ENCODE results near the gene IGSF3.
"Not testable (repeated sequence)": the region's sequence is repeated elsewhere in the genome, so short reads cannot be mapped to it uniquely, and the experiment has no call there.

The IGSF3 gene

DNA sequence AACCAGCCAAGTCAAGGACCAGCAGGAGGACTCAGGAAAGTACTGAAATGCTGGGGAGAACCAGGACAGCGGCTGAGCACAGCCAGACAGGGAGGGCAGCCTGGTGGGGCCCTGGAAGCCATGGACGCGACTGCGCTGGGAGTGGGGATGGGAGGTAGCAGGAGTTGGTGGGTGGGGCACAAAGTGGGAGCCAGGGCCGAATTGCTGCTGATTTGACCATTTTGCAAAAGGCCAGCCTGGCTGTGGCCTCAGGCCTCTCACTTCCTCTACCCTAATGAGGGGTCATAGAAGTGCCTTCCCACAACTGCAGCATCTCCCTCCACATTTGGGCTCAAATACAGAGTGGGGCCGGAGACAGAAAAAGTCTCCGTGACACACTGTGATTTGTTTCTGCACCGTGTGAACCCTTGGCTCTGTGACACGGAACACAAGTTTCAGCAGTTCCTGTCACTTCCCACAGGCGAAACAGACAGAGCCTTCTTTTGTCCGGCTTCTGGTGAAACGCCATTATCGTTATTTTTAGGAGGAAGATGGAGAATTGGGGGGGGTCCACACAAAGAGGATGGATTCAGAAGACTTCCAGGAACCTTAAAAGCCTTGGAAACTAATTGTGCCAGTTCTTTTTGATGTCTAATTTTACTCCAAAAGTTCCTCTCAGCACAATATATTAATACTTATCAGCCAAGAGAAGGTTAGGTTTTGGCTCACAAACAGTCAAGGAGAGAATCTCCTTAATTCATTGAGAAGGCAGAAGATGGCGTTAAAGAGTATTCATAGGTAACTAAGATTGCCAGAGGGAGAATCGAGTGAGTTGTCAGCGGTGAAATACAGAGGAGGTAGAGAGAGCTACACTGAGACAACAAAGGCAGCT, 21.5 kb downstream of the IGSF3 start:
- H3K27me3 ChIP-seq = peaks cover 37% of the 10 kb centered on the region
- H3K9me3 ChIP-seq; H3K36me3 ChIP-seq; H3K4me1 ChIP-seq (ENCODE audit: control insufficient read depth in 1 of 2, insufficient read depth in 1 of 2, low read depth in 1 of 2, low read length in 1 of 2); H3K4me3 ChIP-seq (ENCODE audit: low read depth in 1 of 2, low read length in 1 of 2); H3K27ac ChIP-seq: not testable (repeated sequence)

DNA sequence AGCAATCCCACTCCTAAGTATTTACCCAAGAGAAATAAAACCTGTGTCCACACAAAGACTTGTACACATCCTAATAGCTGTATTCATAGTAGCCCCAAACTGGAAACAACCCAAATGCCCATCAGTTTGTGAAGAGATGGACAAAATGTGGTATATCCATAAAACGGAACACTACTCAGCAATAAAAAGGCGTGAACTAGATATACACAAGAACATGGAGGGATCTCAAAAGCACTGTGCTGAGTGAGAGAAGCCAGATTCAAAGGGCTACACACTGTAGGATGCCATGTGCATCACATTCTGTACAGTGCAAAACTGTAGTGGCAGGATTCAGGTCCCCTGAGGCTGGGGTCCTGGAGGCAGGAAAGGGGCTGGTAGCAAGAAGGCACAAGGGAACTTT, 22.5 kb downstream of the IGSF3 start:
- H3K27ac ChIP-seq; H3K4me3 ChIP-seq (ENCODE audit: low read depth in 1 of 2, low read length in 1 of 2); H3K36me3 ChIP-seq; H3K4me1 ChIP-seq (ENCODE audit: control insufficient read depth in 1 of 2, insufficient read depth in 1 of 2, low read depth in 1 of 2, low read length in 1 of 2); H3K9me3 ChIP-seq: not testable (repeated sequence)
- peaks cover 47% of the 10 kb centered on the region for H3K27me3 ChIP-seq

DNA sequence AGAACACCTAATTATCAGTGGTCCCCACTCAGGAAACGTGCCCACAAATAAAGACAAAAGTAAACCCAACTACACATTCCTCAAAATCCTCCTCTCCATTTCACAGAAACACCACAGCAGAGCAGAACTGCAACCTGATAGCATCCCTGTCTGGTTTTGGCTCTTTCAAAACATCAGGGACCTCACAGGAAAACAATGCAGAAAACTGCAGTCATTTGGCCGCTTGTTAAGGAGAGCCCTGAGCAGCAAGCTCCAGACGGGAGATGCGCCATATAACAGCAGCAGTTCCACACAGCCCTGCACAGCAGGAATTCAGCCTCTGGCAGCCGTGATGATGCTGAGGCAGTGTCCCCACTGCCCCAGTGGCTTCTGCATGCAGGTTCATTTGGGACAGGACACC, 23.4 kb downstream of the IGSF3 start:
- peaks cover 46% of the 10 kb centered on the region for H3K27me3 ChIP-seq
- not testable (repeated sequence) for H3K36me3 ChIP-seq; H3K27ac ChIP-seq; H3K9me3 ChIP-seq; H3K4me3 ChIP-seq (ENCODE audit: low read depth in 1 of 2, low read length in 1 of 2); H3K4me1 ChIP-seq (ENCODE audit: control insufficient read depth in 1 of 2, insufficient read depth in 1 of 2, low read depth in 1 of 2, low read length in 1 of 2)

DNA sequence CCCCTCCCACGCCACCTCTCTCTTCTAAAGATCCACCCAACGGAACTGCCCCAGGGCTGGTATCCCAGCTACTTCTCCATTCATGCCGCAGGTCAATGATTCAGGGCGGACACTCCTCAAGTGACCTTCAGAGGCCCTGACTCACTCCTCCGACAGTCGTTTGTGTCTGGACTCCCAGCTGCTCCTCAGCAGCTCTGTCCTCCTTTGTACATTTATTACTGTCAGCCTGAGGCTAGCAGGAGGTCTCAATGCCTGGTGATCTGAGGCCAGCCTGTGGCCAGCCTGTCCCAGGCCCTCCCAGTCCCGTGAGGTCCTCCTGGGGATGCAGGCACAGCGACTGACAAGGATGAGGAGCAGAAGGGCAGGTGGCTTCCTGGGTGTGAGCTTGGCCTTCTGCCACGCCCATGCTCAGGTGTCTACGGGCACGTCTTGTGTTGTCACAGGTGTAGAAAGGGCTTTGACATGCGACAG, 24.2 kb downstream of the IGSF3 start:
- H3K27ac ChIP-seq = not testable (repeated sequence)

DNA sequence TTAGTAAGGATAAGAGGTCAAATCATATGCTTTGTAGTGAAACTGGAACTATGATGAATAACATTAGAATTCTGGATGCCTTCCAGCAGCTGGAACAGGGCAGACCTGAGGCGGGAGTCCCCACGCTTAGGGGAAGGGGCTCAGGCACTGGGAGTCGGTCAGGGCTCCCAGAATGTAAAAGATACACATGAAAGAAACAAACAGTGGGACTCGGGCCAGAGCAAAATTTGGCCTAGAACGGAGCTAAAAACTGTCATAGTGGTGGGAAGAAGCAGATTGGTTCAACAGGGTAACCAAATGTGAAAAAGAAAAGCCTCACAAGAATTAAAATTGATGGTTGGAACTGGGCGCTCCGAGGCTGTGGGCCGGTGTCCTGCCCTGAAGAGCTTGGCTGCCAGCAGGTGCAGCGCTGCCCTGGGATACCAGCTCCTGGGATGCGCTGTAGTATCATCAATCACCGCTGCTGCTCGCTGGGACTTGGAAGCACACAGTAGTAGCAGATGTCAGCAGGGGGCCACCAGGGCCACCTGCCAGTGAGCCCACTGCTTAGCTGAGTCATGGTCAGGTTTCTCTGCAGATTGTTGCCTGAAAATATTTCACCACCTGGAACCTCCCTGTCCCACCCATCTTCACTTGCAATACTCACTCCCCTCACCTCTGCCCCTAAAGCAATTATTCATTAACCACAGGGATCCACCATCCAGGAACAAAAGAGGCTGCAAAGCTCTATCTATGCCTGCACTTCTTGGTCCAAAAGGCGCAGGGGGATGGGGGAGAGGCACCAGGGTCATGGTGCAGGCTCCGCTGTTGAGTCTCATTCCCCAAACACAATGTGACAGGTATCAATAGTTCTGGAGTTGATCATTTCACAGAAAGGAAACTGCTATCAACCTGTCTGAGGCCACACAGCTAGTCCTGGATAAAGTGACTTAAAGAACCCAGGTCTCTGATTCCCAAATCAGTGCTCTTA, 24.9 kb downstream of the IGSF3 start:
- H3K27me3 ChIP-seq = peaks cover 32% of the 10 kb centered on the region
- H3K4me3 ChIP-seq (ENCODE audit: low read depth in 1 of 2, low read length in 1 of 2); H3K27ac ChIP-seq; H3K4me1 ChIP-seq (ENCODE audit: control insufficient read depth in 1 of 2, insufficient read depth in 1 of 2, low read depth in 1 of 2, low read length in 1 of 2); H3K36me3 ChIP-seq; H3K9me3 ChIP-seq: not testable (repeated sequence)

More for the DNA sequence above, 24.2 kb downstream of the IGSF3 start:
- H3K4me1 ChIP-seq (ENCODE audit: control insufficient read depth in 1 of 2, insufficient read depth in 1 of 2, low read depth in 1 of 2, low read length in 1 of 2); H3K4me3 ChIP-seq (ENCODE audit: low read depth in 1 of 2, low read length in 1 of 2); H3K9me3 ChIP-seq; H3K36me3 ChIP-seq: not testable (repeated sequence)
- H3K27me3 ChIP-seq = peaks cover 38% of the 10 kb centered on the region

DNA sequence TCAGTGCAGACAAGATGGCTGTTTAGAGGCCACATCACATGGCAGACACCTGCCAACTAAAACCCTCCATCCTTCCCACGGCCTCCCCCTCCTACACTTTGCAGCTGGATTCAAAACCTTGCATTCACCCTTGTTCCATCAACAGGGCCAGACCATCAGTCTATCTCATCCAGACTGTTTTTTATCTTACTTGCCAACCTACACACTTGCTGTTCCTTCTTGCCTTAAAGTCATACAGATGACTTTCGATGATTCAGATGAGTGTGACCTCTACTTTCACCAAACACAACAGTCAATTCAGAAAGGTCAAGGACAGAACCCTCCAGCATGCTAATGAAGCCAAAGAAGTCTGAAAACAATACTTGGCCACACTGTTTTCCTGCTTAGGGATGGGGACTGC, 29.9 kb downstream of the IGSF3 start:
- H3K27me3 ChIP-seq = peaks cover 20% of the 10 kb centered on the region
- H3K9me3 ChIP-seq = not testable (repeated sequence)

DNA sequence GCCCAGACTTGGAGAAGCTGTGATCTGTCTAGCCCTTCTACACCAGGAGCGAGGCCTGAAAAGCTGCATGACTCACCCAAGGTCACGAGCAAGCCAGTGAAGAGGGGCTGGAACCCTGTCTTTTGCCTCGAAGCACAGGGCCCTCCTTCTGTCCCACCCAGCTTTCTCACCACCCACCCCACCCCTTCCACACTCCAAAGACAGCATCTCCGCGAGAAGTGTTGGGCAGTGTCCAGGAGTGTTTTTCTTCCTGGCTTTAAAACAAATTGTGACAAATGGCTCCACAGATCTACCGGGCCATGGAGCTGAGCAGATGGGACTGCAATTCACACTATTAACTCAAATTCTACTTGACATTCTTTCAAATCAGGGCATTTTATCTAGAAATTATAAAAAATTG, 30.9 kb downstream of the IGSF3 start:
- H3K27me3 ChIP-seq = peaks cover 30% of the 10 kb centered on the region
- H3K27ac ChIP-seq; H3K36me3 ChIP-seq; H3K4me3 ChIP-seq (ENCODE audit: low read depth in 1 of 2, low read length in 1 of 2); H3K4me1 ChIP-seq (ENCODE audit: control insufficient read depth in 1 of 2, insufficient read depth in 1 of 2, low read depth in 1 of 2, low read length in 1 of 2); H3K9me3 ChIP-seq: not testable (repeated sequence)

More for the DNA sequence above, 29.9 kb downstream of the IGSF3 start:
- H3K27ac ChIP-seq; H3K4me1 ChIP-seq (ENCODE audit: control insufficient read depth in 1 of 2, insufficient read depth in 1 of 2, low read depth in 1 of 2, low read length in 1 of 2); H3K4me3 ChIP-seq (ENCODE audit: low read depth in 1 of 2, low read length in 1 of 2); H3K36me3 ChIP-seq: not testable (repeated sequence)

DNA sequence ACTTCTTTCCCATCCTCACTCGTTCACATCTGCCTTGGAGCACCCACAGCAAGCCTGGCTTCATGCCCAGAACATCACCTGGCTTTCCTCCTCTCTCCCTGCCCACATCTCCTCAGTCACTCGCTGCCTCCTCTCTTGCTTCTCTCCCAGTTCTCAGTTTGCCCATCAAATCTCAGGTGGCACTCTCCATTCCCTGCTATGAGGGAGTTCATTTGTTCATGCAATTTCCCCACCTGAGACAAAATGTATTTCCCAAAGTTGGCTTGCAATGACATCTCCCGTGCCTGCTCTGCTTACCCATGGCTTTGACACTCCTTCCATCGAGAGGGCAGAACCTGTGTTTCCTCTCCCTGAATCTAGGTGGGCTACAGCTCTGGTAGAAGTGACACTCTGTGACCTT, 33.1 kb downstream of the IGSF3 start:
- H3K36me3 ChIP-seq; H3K9me3 ChIP-seq; H3K4me1 ChIP-seq (ENCODE audit: control insufficient read depth in 1 of 2, insufficient read depth in 1 of 2, low read depth in 1 of 2, low read length in 1 of 2); H3K4me3 ChIP-seq (ENCODE audit: low read depth in 1 of 2, low read length in 1 of 2); H3K27ac ChIP-seq: not testable (repeated sequence)
- H3K27me3 ChIP-seq = peaks cover 20% of the 10 kb centered on the region

DNA sequence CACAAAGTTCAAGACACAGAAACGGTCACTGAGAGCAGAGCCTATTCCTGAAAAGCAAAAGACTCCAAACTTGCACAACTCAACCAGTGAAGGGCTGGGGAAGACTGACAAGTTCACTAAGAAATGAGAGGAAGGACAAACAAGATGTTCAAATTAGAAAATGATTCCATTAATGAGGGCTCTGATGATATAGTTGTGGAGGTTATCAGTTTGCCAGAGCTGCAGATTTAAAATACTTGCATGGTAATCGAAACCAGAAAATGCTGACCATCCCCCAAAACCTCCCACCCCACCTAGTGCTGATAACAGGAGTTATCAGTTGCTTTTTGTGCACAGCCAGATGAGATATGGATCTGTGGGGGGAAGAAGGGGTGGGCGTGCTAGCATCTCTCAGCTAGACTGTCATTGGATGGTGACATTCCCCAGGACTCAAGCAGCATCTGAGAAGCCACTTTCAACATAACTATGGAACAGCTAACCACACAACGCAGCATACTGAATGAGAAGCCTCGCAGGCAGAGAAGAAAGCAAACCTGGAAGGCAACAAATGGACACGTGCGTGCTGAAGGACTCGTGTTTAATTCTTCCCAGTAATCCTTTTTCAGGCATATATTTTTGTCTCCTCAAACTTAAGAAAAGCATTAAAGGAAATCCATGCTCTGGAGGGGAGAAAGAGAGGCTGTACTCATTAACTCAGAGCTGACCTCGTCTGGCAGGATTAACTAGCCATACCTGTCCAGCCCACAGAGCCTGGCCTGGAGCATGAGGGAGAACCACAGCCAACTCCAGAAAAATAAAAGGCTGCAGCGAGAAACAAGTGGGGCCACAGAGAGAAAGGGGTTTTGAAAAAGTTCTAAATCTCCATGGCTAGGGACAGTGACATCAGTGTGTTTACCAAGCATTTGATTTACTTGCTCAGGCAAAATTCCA, 35.3 kb downstream of the IGSF3 start:
- H3K27me3 ChIP-seq = peaks cover 20% of the 10 kb centered on the region
- not testable (repeated sequence) for H3K27ac ChIP-seq; H3K9me3 ChIP-seq; H3K36me3 ChIP-seq; H3K4me3 ChIP-seq (ENCODE audit: low read depth in 1 of 2, low read length in 1 of 2); H3K4me1 ChIP-seq (ENCODE audit: control insufficient read depth in 1 of 2, insufficient read depth in 1 of 2, low read depth in 1 of 2, low read length in 1 of 2)

DNA sequence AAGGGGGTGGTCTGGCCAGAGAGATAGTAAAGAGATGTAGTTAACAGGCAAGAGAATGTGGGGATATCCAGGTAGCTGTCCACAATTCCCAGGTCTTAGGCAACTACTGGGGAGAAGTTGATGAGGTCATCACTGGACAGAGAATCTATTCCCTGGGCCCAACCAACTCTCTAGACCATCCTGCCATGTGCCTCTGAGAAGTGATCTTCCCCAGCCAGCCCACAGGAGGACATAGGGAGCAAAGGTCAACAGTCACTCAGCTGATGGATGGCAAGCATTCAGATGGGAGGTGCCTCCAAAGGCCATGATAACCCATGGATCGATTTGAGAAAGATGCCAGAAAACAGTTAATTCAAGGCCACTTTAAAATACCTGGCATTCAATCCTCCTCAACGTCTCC, 36.0 kb downstream of the IGSF3 start:
- not testable (repeated sequence) for H3K4me3 ChIP-seq (ENCODE audit: low read depth in 1 of 2, low read length in 1 of 2); H3K36me3 ChIP-seq; H3K9me3 ChIP-seq; H3K27ac ChIP-seq; H3K4me1 ChIP-seq (ENCODE audit: control insufficient read depth in 1 of 2, insufficient read depth in 1 of 2, low read depth in 1 of 2, low read length in 1 of 2)
- H3K27me3 ChIP-seq = peaks cover 20% of the 10 kb centered on the region

DNA sequence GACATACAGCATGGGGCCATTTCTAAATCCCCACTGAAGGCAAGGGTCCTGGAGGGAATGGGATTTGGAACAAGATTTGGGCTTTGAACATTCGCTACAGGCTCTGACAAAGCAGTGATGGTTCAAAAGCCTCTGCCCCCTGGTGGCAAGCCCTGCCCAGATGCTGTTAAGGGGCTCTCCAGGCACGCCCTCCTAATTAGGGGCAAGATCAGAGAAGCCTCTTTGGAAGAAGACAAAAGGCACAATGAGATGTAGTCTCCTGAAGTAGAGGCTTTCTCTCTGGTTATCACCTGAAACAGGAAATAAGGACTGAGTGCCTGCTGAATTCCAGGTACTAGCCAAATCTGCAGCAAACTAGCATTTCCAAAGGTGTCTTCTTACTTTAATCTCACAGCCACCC, 37.5 kb downstream of the IGSF3 start:
- H3K4me3 ChIP-seq (ENCODE audit: low read depth in 1 of 2, low read length in 1 of 2); H3K4me1 ChIP-seq (ENCODE audit: control insufficient read depth in 1 of 2, insufficient read depth in 1 of 2, low read depth in 1 of 2, low read length in 1 of 2); H3K27ac ChIP-seq; H3K36me3 ChIP-seq; H3K9me3 ChIP-seq: not testable (repeated sequence)
- peaks cover 21% of the 10 kb centered on the region for H3K27me3 ChIP-seq

DNA sequence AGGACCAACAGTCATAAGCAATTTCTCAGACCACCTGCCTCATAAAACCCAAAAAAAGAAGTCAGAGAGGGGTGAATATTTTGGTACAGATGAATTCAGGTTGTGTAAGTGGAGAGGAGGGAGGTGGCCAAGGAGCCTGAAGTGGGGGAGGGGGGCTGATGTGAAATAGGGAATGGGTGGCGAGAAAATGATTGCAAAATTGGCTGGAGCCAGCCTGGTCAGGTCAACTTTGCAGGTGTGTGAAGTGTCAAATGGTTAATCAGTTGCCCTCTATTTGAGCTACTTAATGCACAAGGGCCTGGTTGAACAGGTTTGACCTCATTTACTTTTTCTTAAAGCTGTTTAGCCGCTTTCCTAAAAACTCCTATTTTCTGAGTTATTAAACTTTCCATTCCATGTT, 38.1 kb downstream of the IGSF3 start:
- not testable (repeated sequence) for H3K36me3 ChIP-seq; H3K4me1 ChIP-seq (ENCODE audit: control insufficient read depth in 1 of 2, insufficient read depth in 1 of 2, low read depth in 1 of 2, low read length in 1 of 2); H3K27ac ChIP-seq; H3K9me3 ChIP-seq; H3K4me3 ChIP-seq (ENCODE audit: low read depth in 1 of 2, low read length in 1 of 2)
- peaks cover 25% of the 10 kb centered on the region for H3K27me3 ChIP-seq

Data from neutrophil (primary cell).